ENCODE results near the gene COL4A5. TPM values are rescaled to one million over a fixed set of nuclear protein-coding genes. Genes with fewer than 3 reads are reported as not detected.
"Not testable (repeated sequence)": the region's sequence is repeated elsewhere in the genome, so short reads cannot be mapped to it uniquely, and the experiment has no call there.

The COL4A5 gene
- total RNA-seq, 1 experiment from 2014 or later: 56.6 TPM

- peak overlapping the region; percentile 71 for H3K4me3 ChIP-seq (ENCODE audit: insufficient read depth, low read depth, low read length)
- DNase-seq: peak; percentile 31
- no peaks in the 10 kb centered on the region for H3K36me3 ChIP-seq (replicated peaks; ENCODE audit: control insufficient read depth, insufficient read depth, low read length)
- H3K27me3 ChIP-seq (ENCODE audit: control insufficient read depth, insufficient read depth, low read length): peaks cover 7% of the 10 kb centered on the region
Measured at GRCh38 chrX:108437349-108438109, 2.1 kb upstream of the COL4A5 start.

GRCh38 chrX:108438110-108438623 is 1.5 kb upstream of the COL4A5 start, which contains the start of gene COL4A6:
COL4A6 (minus strand) TSS chrX:108438422; CDS start chrX:108438196, 226 bp downstream.
- peak; percentile 90 for DNase-seq
- no peaks in the 10 kb centered on the region for H3K36me3 ChIP-seq (replicated peaks; ENCODE audit: control insufficient read depth, insufficient read depth, low read length)
- H3K4me3 ChIP-seq (ENCODE audit: insufficient read depth, low read depth, low read length): peak within 1 kb of the TSS; percentile 71
- H3K27me3 ChIP-seq (ENCODE audit: control insufficient read depth, insufficient read depth, low read length): peaks cover 7% of the 10 kb centered on the region

DNA sequence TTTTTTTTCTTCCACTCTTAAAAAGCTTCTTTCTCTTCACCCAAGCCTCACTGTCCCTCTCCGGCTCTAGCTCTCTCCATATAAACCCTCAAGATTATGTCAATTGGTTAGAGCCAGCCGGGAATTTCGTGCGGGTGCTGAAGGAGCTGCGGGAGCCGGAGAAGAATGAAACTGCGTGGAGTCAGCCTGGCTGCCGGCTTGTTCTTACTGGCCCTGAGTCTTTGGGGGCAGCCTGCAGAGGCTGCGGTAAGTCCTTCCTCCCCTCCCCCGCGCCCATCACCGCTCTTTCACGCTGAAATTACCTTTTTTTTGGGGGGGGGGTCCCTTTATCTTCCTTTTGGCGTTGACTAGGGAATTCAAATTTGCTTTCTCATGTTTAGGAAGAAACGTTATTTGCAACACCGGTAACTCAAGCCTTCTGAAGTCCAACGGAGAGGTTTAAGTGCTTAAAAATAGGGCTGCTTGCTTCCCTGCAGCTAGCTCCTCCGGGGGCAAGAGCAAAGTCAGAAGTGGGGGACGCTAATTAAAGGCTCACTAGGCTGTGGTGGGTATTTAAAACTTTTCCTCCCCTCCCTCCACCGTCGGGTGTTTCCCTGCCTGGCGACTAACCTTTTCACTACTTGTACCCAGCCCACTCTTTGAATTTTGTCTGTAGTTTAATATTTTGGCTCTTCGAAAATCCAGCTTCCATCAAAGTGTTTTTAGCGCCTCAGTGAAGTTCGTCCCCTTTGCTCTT is 491 bp downstream of the COL4A5 start:
- DNase-seq: peak; percentile 15
- Histone ChIP-seq H3K27me3 (ENCODE audit: control insufficient read depth, insufficient read depth, low read length) (peaks cover 7% of the 10 kb centered on the region), H3K36me3 (replicated peaks; ENCODE audit: control insufficient read depth, insufficient read depth, low read length) (no peaks in the 10 kb centered on the region), H3K4me3 (ENCODE audit: insufficient read depth, low read depth, low read length) (peak overlapping the region; percentile 71)

GRCh38 chrX:108442901-108443464 is 3.3 kb downstream of the COL4A5 start:
- Histone ChIP-seq H3K36me3 (replicated peaks; ENCODE audit: control insufficient read depth, insufficient read depth, low read length) (no peaks in the 10 kb centered on the region), H3K27me3 (ENCODE audit: control insufficient read depth, insufficient read depth, low read length) (no peaks in the 10 kb centered on the region), H3K4me3 (ENCODE audit: insufficient read depth, low read depth, low read length) (no peak overlapping the region)
- no peak for DNase-seq

DNA sequence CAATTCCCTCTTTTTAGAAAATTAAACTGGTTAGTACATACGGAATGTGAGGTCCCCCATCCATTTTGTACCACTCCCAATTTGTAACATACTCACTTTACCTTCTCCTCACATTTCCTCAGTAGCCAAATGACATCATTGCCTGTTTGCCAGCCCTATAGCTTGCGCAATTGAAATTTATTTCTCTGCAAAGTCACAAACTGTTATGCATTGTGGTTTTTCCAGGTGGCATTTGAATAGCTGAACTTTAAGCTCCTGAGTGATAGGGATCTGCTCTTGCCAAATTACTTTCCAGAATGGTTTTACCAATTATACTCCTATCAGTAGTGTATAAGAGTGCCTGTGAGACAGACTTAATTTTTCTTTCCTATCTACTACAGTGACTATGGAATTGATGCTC is 7.7 kb downstream of the COL4A5 start:
- Histone ChIP-seq H3K36me3 (replicated peaks; ENCODE audit: control insufficient read depth, insufficient read depth, low read length) (no peaks in the 10 kb centered on the region), H3K4me3 (ENCODE audit: insufficient read depth, low read depth, low read length) (no peak overlapping the region), H3K27me3 (ENCODE audit: control insufficient read depth, insufficient read depth, low read length) (no peaks in the 10 kb centered on the region)
- no peak for DNase-seq

- no peaks in the 10 kb centered on the region for H3K27me3 ChIP-seq (ENCODE audit: control insufficient read depth, insufficient read depth, low read length)
- no peaks in the 10 kb centered on the region for H3K36me3 ChIP-seq (replicated peaks; ENCODE audit: control insufficient read depth, insufficient read depth, low read length)
- no peak overlapping the region for H3K4me3 ChIP-seq (ENCODE audit: insufficient read depth, low read depth, low read length)
- no peak for DNase-seq
Measured at GRCh38 chrX:108453841-108454240, 14.2 kb downstream of the COL4A5 start.

DNA sequence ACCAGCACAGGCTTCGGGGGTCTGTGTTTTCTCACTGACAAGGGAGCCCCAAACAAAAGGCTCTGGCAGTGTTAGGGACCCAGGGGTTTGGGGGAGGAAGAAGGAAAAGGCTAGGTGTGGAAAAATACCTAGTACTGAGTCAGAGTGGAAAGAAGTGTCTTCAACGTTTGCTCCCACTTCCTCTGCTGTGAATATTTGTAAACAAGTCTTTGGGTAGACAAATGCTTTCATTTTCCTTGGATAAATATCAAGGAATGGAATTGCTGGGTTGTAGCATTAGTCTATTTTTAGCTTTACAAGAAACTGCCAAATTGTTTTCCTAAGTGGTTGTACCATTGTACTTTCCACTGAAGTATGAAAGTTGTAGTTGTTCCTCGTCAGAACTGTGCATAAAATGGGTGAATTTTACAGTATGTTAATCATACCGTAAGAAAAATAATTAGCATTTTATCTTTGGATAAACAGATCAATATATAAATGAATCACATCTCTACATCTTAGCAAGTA is 17.4 kb downstream of the COL4A5 start:
- Histone ChIP-seq H3K27me3 (ENCODE audit: control insufficient read depth, insufficient read depth, low read length) (no peaks in the 10 kb centered on the region), H3K4me3 (ENCODE audit: insufficient read depth, low read depth, low read length) (no peak overlapping the region), H3K36me3 (replicated peaks; ENCODE audit: control insufficient read depth, insufficient read depth, low read length) (no peaks in the 10 kb centered on the region)
- DNase-seq: no peak

DNA sequence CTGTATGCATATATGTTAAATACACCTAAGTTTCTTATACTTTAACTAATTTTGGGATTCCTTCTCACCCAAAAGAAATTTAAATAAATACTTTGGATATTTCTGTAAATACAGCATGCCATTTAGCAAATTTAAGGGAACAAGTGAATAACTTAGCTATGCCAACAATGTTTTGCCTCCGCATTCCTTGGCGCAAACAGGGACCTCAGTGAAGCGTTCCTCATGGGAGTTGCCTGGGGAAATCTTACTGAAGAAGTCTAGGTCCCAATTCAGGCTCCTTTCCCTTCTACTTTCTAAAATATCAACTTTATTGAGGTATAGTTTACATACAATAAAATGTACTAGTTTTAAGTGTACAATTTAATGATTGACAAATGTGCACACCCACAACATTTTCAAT is 25.0 kb downstream of the COL4A5 start:
- H3K4me3 ChIP-seq (ENCODE audit: insufficient read depth, low read depth, low read length): no peak overlapping the region
- H3K36me3 ChIP-seq (replicated peaks; ENCODE audit: control insufficient read depth, insufficient read depth, low read length): no peaks in the 10 kb centered on the region
- no peak for DNase-seq
- H3K27me3 ChIP-seq (ENCODE audit: control insufficient read depth, insufficient read depth, low read length): no peaks in the 10 kb centered on the region

- no peak for DNase-seq
- Histone ChIP-seq H3K4me3 (ENCODE audit: insufficient read depth, low read depth, low read length) (no peak overlapping the region), H3K27me3 (ENCODE audit: control insufficient read depth, insufficient read depth, low read length) (no peaks in the 10 kb centered on the region), H3K36me3 (replicated peaks; ENCODE audit: control insufficient read depth, insufficient read depth, low read length) (no peaks in the 10 kb centered on the region)
Measured at GRCh38 chrX:108468486-108468885, 28.8 kb downstream of the COL4A5 start.

GRCh38 chrX:108473979-108474378 is 34.3 kb downstream of the COL4A5 start:
- no peak for DNase-seq
- no peaks in the 10 kb centered on the region for H3K27me3 ChIP-seq (ENCODE audit: control insufficient read depth, insufficient read depth, low read length)
- no peak overlapping the region for H3K4me3 ChIP-seq (ENCODE audit: insufficient read depth, low read depth, low read length)
- H3K36me3 ChIP-seq (replicated peaks; ENCODE audit: control insufficient read depth, insufficient read depth, low read length): peaks cover 3% of the 10 kb centered on the region

- not testable (repeated sequence) for DNase-seq; H3K27me3 ChIP-seq (ENCODE audit: control insufficient read depth, insufficient read depth, low read length); H3K4me3 ChIP-seq (ENCODE audit: insufficient read depth, low read depth, low read length); H3K36me3 ChIP-seq (replicated peaks; ENCODE audit: control insufficient read depth, insufficient read depth, low read length)
Measured at GRCh38 chrX:108481528-108481927, 41.9 kb downstream of the COL4A5 start.

GRCh38 chrX:108484251-108484650 is 44.6 kb downstream of the COL4A5 start:
- no peak overlapping the region for H3K4me3 ChIP-seq (ENCODE audit: insufficient read depth, low read depth, low read length)
- DNase-seq: no peak
- H3K27me3 ChIP-seq (ENCODE audit: control insufficient read depth, insufficient read depth, low read length): no peaks in the 10 kb centered on the region
- no peaks in the 10 kb centered on the region for H3K36me3 ChIP-seq (replicated peaks; ENCODE audit: control insufficient read depth, insufficient read depth, low read length)

- H3K36me3 ChIP-seq (replicated peaks; ENCODE audit: control insufficient read depth, insufficient read depth, low read length): no peaks in the 10 kb centered on the region
- no peak overlapping the region for H3K4me3 ChIP-seq (ENCODE audit: insufficient read depth, low read depth, low read length)
- no peak for DNase-seq
- no peaks in the 10 kb centered on the region for H3K27me3 ChIP-seq (ENCODE audit: control insufficient read depth, insufficient read depth, low read length)
Measured at GRCh38 chrX:108485960-108486359, 46.3 kb downstream of the COL4A5 start.

- Histone ChIP-seq H3K4me3 (ENCODE audit: insufficient read depth, low read depth, low read length) (no peak overlapping the region), H3K36me3 (replicated peaks; ENCODE audit: control insufficient read depth, insufficient read depth, low read length) (no peaks in the 10 kb centered on the region), H3K27me3 (ENCODE audit: control insufficient read depth, insufficient read depth, low read length) (no peaks in the 10 kb centered on the region)
- no peak for DNase-seq
Measured at GRCh38 chrX:108494406-108495090, 54.9 kb downstream of the COL4A5 start.
